Myocyte (in vitro differentiated cells): ENCODE results near the gene FUT6. TPM values are rescaled to one million over a fixed set of nuclear protein-coding genes. Genes with fewer than 3 reads are reported as not detected.
"Not testable (repeated sequence)": the region's sequence is repeated elsewhere in the genome, so short reads cannot be mapped to it uniquely, and the experiment has no call there.

Experiments used
- DNase-seq: peaks from one replicate; pipeline ENCODE4 v3.0.0-alpha.2; 2012; ENCODE audit warnings: low read depth
- total RNA-seq: library from RNA; depleted of rRNA; stranded (reverse); fragments of >200 nt; gene quantifications from 2 replicates; pipeline ENCODE4 v1.2.3, GENCODE V29; 2014

FUT6 gene
- total RNA-seq, 1 donor from 2014 or later: not detected

GRCh38 chr19:5863030-5863665 is 23.6 kb upstream of the FUT6 start:
- no peak for DNase-seq

GRCh38 chr19:5857203-5858081 is 17.9 kb upstream of the FUT6 start:
- DNase-seq: no peak

GRCh38 chr19:5855151-5855550 is 15.6 kb upstream of the FUT6 start:
- not testable (repeated sequence) for DNase-seq

GRCh38 chr19:5854121-5854520 is 14.6 kb upstream of the FUT6 start:
- not testable (repeated sequence) for DNase-seq

- DNase-seq: no peak
Measured at GRCh38 chr19:5851302-5851701, 11.8 kb upstream of the FUT6 start, which contains the start of gene FUT3. Gene FUT3, minus strand, starts transcription at chr19:5851449.

GRCh38 chr19:5850743-5851293 is 11.3 kb upstream of the FUT6 start:
- peak; percentile 13 for DNase-seq

GRCh38 chr19:5850189-5850588 is 10.7 kb upstream of the FUT6 start:
- no peak for DNase-seq

- DNase-seq: not testable (repeated sequence)
Measured at GRCh38 chr19:5848621-5849020, 9.1 kb upstream of the FUT6 start.

- peak; percentile 55 for DNase-seq
Measured at GRCh38 chr19:5847846-5848245, 8.3 kb upstream of the FUT6 start.

- no peak for DNase-seq
Measured at GRCh38 chr19:5844456-5845433, 5.2 kb upstream of the FUT6 start.

- no peak for DNase-seq
Measured at GRCh38 chr19:5843295-5843927, 3.9 kb upstream of the FUT6 start.

GRCh38 chr19:5841735-5842111 is 2.2 kb upstream of the FUT6 start:
- not testable (repeated sequence) for DNase-seq

- DNase-seq: no peak
Measured at GRCh38 chr19:5838353-5839064, 993 bp downstream of the FUT6 start.

- no peak for DNase-seq
Measured at GRCh38 chr19:5837761-5838352, 1.6 kb downstream of the FUT6 start.

GRCh38 chr19:5832527-5833216 is 6.8 kb downstream of the FUT6 start:
- no peak for DNase-seq

- no peak for DNase-seq
Measured at GRCh38 chr19:5832061-5832460, 7.4 kb downstream of the FUT6 start.

- DNase-seq: no peak
Measured at GRCh38 chr19:5831159-5831558, 8.3 kb downstream of the FUT6 start.

GRCh38 chr19:5829567-5830310 is 9.8 kb downstream of the FUT6 start:
- DNase-seq: no peak
